HCT116 (cell line): ENCODE data around the gene RIN3. TPM values are rescaled to one million over a fixed set of nuclear protein-coding genes. Genes with fewer than 3 reads are reported as not detected.

Experiments
- ATAC-seq: fragments of 200-7000 bp; cut with Tn5 transposase; 2 replicates; pipeline ENCODE4 v1.9.1; 2020; ENCODE audit warnings: mild to moderate bottlenecking, moderate library complexity
- BruUV-seq: library from RNA; stranded (reverse); fragments of 400-500 nt; replicated peaks from 2 replicates; lab custom pipeline; 2021; lab: Mats Ljungman, UMichigan
- CTCF ChIA-PET: fragments of 300-600 bp; sonication (Branson Sonifier 250); formaldehyde crosslinking; loops from one replicate; lab custom pipeline; 2021; ENCODE audit warnings: antibody characterized with exemption; lab: Charles Lee
- POLR2A ChIA-PET: fragments of 300-600, 350-600 bp; sonication (Branson Sonifier 250); formaldehyde crosslinking; loops from one replicate; lab custom pipeline; 2021; ENCODE audit warnings: antibody characterized with exemption; lab: Charles Lee
- RAD21 ChIA-PET, 2 experiments: fragments of 300-600 bp; sonication (Branson Sonifier 250); formaldehyde crosslinking; loops; one replicate each; lab custom pipeline; 2023; ENCODE audit warnings: low total read pairs in 2 of 2; ENCODE audit not compliant: uncharacterized antibody in 2 of 2, unreplicated experiment in 2 of 2, low non-redundant PET in 1 of 2; lab: Charles Lee
- DNase-seq: peaks from one replicate; pipeline ENCODE4 v3.0.0-alpha.2; 2010; ENCODE audit warnings: low read depth, low spot score
- H2AFZ ChIP-seq: fragments of 200-600 bp; shearing (Covaris generic), sonication (generic); 2 replicates; pipeline ENCODE4 v1.6.1; 2017; ENCODE audit warnings: low read depth, mixed run types, mixed read lengths, antibody characterized with exemption, low read length; ENCODE audit not compliant: poor library complexity, severe bottlenecking
- H3K27ac ChIP-seq: 2 replicates; pipeline ENCODE4 v1.5.1; 2012; ENCODE audit warnings: low read depth, low read length
- H3K27me3 ChIP-seq: fragments of 200-600 bp; sonication (generic); 2 replicates; pipeline ENCODE4 v1.6.1; 2016; ENCODE audit warnings: mixed run types, low read length, mixed read lengths; ENCODE audit not compliant: insufficient read depth
- H3K36me3 ChIP-seq, 2 experiments: fragments of 200-500 bp in 1 of 2; fragments of 200-600 bp in 1 of 2; sonication (Bioruptor generic) in 1 of 2; sonication (generic) in 1 of 2; 2 replicates each; pipeline versions ENCODE4 v1.5.1 to v1.6.1; 2014 to 2016; ENCODE audit warnings: low read length in 2 of 2, inconsistent platforms in 1 of 2, mixed read lengths in 1 of 2, mixed run types in 1 of 2; ENCODE audit not compliant: insufficient read depth in 2 of 2, control insufficient read depth in 1 of 2
- H3K4me1 ChIP-seq, 2 experiments: fragments of 200-600 bp in 1 of 2; sonication (generic) in 1 of 2; 2 replicates each; pipeline versions ENCODE4 v1.5.1 to v1.6.1; 2012 to 2017; ENCODE audit warnings: low read length in 2 of 2, inconsistent platforms in 1 of 2, mild to moderate bottlenecking in 1 of 2, mixed read lengths in 1 of 2, mixed run types in 1 of 2, moderate library complexity in 1 of 2; ENCODE audit not compliant: insufficient read depth in 2 of 2, control insufficient read depth in 1 of 2
- H3K4me2 ChIP-seq: fragments of 200-600 bp; sonication (generic); 2 replicates; pipeline ENCODE4 v1.6.1; 2017; ENCODE audit warnings: mixed run types, low read length, mixed read lengths
- H3K4me3 ChIP-seq, 2 experiments: fragments of 200-600 bp in 1 of 2; sonication (generic) in 1 of 2; replicated peaks in 1 of 2; 2 replicates each; pipeline ENCODE4 v1.5.1; 2011 to 2016; ENCODE audit warnings: low read length in 2 of 2, control low read depth in 1 of 2, low read depth in 1 of 2, mild to moderate bottlenecking in 1 of 2, mixed read lengths in 1 of 2, mixed run types in 1 of 2
- H3K79me2 ChIP-seq: fragments of 200-600 bp; sonication (generic); 2 replicates; pipeline ENCODE4 v1.6.1; 2017; ENCODE audit warnings: mild to moderate bottlenecking, mixed run types, low read length, moderate library complexity, mixed read lengths; ENCODE audit not compliant: insufficient read depth
- H3K9ac ChIP-seq: fragments of 200-600 bp; sonication (generic); 2 replicates; pipeline ENCODE4 v1.6.1; 2016; ENCODE audit warnings: low read length, mixed read lengths
- H3K9me2 ChIP-seq: fragments of 200-600 bp; sonication (generic), shearing (Covaris generic); 2 replicates; pipeline ENCODE4 v1.6.1; 2017; ENCODE audit warnings: mixed run types, mild to moderate bottlenecking, moderate library complexity; ENCODE audit not compliant: insufficient read depth
- H3K9me3 ChIP-seq, 2 experiments: fragments of 200-500 bp in 1 of 2; fragments of 200-600 bp in 1 of 2; sonication (Bioruptor generic) in 1 of 2; sonication (generic) in 1 of 2; 2 replicates each; pipeline ENCODE4 v1.6.1; 2014 to 2017; ENCODE audit warnings: low read length in 2 of 2, mixed read lengths in 2 of 2, inconsistent platforms in 1 of 2, low read depth in 1 of 2, mild to moderate bottlenecking in 1 of 2, mixed run types in 1 of 2, moderate library complexity in 1 of 2; ENCODE audit not compliant: control insufficient read depth in 1 of 2, insufficient read depth in 1 of 2
- H4K20me1 ChIP-seq: fragments of 200-600 bp; sonication (generic), shearing (Covaris generic); 2 replicates; pipeline ENCODE4 v1.6.1; 2017; ENCODE audit warnings: mixed run types, mild to moderate bottlenecking, moderate library complexity; ENCODE audit not compliant: insufficient read depth
- CEBPB ChIP-seq: IDR thresholded peaks from 2 replicates; pipeline ENCODE4 v1.6.1; 2012; ENCODE audit warnings: low read depth
- EGR1 ChIP-seq: IDR thresholded peaks from 2 replicates; pipeline ENCODE4 v1.6.1; 2012; ENCODE audit warnings: low read depth
- ELF1 ChIP-seq: IDR thresholded peaks from 2 replicates; pipeline ENCODE4 v1.6.1; 2012; ENCODE audit warnings: low read depth, borderline replicate concordance
- EZH2 ChIP-seq: fragments of 200-600 bp; sonication (generic); IDR thresholded peaks from 2 replicates; pipeline ENCODE4 v1.6.1; 2017; ENCODE audit warnings: antibody characterized with exemption, mixed run types
- EZH2phosphoT487 ChIP-seq: fragments of 200-600 bp; IDR thresholded peaks from 2 replicates; pipeline ENCODE4 v1.6.1; 2018; ENCODE audit warnings: antibody characterized with exemption, borderline replicate concordance
- FOSL1 ChIP-seq: IDR thresholded peaks from 2 replicates; pipeline ENCODE4 v1.6.1; 2012; ENCODE audit warnings: low read depth
- MAX ChIP-seq: IDR thresholded peaks from 2 replicates; pipeline ENCODE4 v1.6.1; 2012
- POLR2A ChIP-seq: IDR thresholded peaks from 2 replicates; pipeline ENCODE4 v1.7.0; 2011; ENCODE audit warnings: borderline replicate concordance; ENCODE audit not compliant: insufficient read depth, insufficient read length; ENCODE audit errors: extremely low read depth
- POLR2AphosphoS5 ChIP-seq: IDR thresholded peaks from 2 replicates; pipeline ENCODE4 v1.6.1; 2011; ENCODE audit warnings: mild to moderate bottlenecking, low read depth, low read length, moderate library complexity
- RAD21 ChIP-seq: IDR thresholded peaks from 2 replicates; pipeline ENCODE4 v1.6.1; 2012; ENCODE audit warnings: low read depth, mild to moderate bottlenecking
- REST ChIP-seq: IDR thresholded peaks from 2 replicates; pipeline ENCODE4 v1.6.1; 2012; ENCODE audit warnings: low read depth
- SIN3A ChIP-seq: IDR thresholded peaks from 2 replicates; pipeline ENCODE4 v1.6.1; 2012; ENCODE audit warnings: low read depth
- SP1 ChIP-seq: IDR thresholded peaks from 2 replicates; pipeline ENCODE4 v1.6.1; 2012; ENCODE audit warnings: low read depth
- SRF ChIP-seq: IDR thresholded peaks from 2 replicates; pipeline ENCODE4 v1.6.1; 2012; ENCODE audit warnings: low read depth
- TCF7L2 ChIP-seq: IDR thresholded peaks from 2 replicates; pipeline ENCODE4 v1.7.0; 2011; ENCODE audit warnings: borderline replicate concordance, inconsistent platforms; ENCODE audit not compliant: insufficient read depth, insufficient read length; ENCODE audit errors: extremely low read depth
- YY1 ChIP-seq: IDR thresholded peaks from 2 replicates; pipeline ENCODE4 v1.6.1; 2011; ENCODE audit warnings: low read length, low read depth, moderate library complexity, mild to moderate bottlenecking; ENCODE audit not compliant: insufficient replicate concordance; ENCODE audit errors: extremely low read depth
- ZFX ChIP-seq: fragments of 450-650 bp; IDR thresholded peaks from 2 replicates; pipeline ENCODE4 v1.6.1; 2017
- ZNF274 ChIP-seq: fragments of 200-500 bp; sonication (Bioruptor generic); IDR thresholded peaks from 2 replicates; pipeline ENCODE4 v1.6.1; 2014; ENCODE audit warnings: mild to moderate bottlenecking, low read depth, low read length, inconsistent platforms
- intact Hi-C: fragments of 100-400 bp; cut with micrococcal nuclease; formaldehyde crosslinking; loops from 2 replicates; pipeline ENCODE4 v1.10.0; 2022
- total RNA-seq: library from RNA; stranded (reverse); gene quantifications from one replicate; pipeline ENCODE4 v1.2.1, GENCODE V29; 2021; ENCODE audit not compliant: unreplicated experiment
- TF ChIP-seq, protein P1 (sequence below): IDR thresholded peaks from 2 replicates; pipeline ENCODE4 v1.6.1; 2012
- TF ChIP-seq, protein P2 (sequence below): IDR thresholded peaks from 2 replicates; pipeline ENCODE4 v1.6.1; 2011; ENCODE audit warnings: mild to moderate bottlenecking, low read length, moderate library complexity; ENCODE audit not compliant: insufficient replicate concordance; ENCODE audit errors: extremely low read depth

The RIN3 gene
- total RNA-seq, 1 experiment from 2014 or later = 22.2 TPM

DNA sequence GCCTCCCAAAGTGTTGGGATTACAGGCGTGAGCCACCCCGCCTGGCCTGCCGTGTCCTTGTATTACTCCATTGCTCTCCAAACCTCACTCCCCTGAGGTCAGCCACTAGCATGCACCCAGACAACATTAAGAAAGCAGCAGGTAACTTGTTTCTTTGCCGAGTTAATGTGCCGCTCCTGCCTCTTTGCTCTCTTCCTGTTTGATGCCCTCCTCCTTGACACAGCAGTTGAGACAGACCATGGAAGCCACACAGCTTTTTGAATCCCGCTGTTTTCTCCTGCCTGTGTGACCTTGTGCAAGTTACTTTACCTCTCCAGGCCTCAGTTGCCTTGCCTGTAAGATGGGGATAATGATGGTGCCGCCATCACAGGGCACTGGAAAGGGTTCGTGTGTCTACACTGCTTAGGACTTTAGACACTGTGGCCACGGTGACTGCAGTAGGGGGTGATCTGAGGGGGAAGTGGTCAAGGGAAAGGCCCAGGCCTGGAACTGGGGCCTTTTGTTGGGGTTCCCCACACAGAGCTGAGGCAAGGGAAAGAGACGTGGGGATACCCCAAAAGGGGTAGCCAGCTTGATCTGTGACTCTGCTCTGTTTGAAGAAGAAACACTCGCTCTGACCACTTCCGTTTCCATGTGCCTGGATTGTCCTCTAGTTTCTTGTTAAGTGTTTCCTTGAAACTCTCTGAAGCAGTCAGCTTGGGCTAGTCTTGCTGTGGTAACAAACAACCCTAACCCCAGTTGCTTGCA lies 69.3 kb downstream of the RIN3 start:
- H3K27ac ChIP-seq = no peak overlapping the region
- H3K9me2 ChIP-seq = no peaks in the 10 kb centered on the region
- peaks cover 0 to 3% of the 10 kb centered on the region in 2 experiments; a peak in 1 of 4 replicates for H3K4me1 ChIP-seq
- intact Hi-C loops = loop anchor here (10.0 kb wide), 1 partner anchor 102 kb away; no protein-coding TSS in a partner anchor
- H3K27me3 ChIP-seq = no peaks in the 10 kb centered on the region
- ATAC-seq (no peak), DNase-seq (no peak)
- H3K4me2 ChIP-seq = no peak overlapping the region
- no peak overlapping the region for H3K4me3 ChIP-seq
- no peaks in the 10 kb centered on the region for H4K20me1 ChIP-seq
- ChIA-PET POLR2A (no interaction called here), RAD21 (no interaction called here)
- no peaks in the 10 kb centered on the region for H3K79me2 ChIP-seq
- BruUV-seq = no TSS peak
- H2AFZ ChIP-seq = no peak overlapping the region
- TF ChIP-seq POLR2AphosphoS5 (no peak), SRF (no peak), EGR1 (no peak), ZNF274 (no peak), CEBPB (no peak), FOSL1 (no peak), MAX (no peak), POLR2A (no peak), YY1 (no peak), TCF7L2 (no peak), EZH2phosphoT487 (no peak), EZH2 (no peak), RAD21 (no peak), ZFX (no peak), SIN3A (no peak), REST (no peak), SP1 (no peak), ELF1 (no peak)
- TF ChIP-seq, protein P1, sequence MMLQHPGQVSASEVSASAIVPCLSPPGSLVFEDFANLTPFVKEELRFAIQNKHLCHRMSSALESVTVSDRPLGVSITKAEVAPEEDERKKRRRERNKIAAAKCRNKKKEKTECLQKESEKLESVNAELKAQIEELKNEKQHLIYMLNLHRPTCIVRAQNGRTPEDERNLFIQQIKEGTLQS = no peak
- TF ChIP-seq, protein P2, sequence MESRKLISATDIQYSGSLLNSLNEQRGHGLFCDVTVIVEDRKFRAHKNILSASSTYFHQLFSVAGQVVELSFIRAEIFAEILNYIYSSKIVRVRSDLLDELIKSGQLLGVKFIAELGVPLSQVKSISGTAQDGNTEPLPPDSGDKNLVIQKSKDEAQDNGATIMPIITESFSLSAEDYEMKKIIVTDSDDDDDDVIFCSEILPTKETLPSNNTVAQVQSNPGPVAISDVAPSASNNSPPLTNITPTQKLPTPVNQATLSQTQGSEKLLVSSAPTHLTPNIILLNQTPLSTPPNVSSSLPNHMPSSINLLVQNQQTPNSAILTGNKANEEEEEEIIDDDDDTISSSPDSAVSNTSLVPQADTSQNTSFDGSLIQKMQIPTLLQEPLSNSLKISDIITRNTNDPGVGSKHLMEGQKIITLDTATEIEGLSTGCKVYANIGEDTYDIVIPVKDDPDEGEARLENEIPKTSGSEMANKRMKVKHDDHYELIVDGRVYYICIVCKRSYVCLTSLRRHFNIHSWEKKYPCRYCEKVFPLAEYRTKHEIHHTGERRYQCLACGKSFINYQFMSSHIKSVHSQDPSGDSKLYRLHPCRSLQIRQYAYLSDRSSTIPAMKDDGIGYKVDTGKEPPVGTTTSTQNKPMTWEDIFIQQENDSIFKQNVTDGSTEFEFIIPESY = no peak
- TF ChIP-seq, all 23 proteins: peak for 0
- Histone ChIP-seq H3K36me3 (no peaks in the 10 kb centered on the region; a peak in 1 of 4 replicates), H3K9ac (no peak overlapping the region), H3K9me3 (no peaks in the 10 kb centered on the region)
- CTCF ChIA-PET = no interaction called here
